Trophoblast cell (in vitro differentiated cells and primary cell): ENCODE results near the gene ALDOC.

Source experiments
- DNase-seq, 2 donors: peaks; one replicate each; pipeline ENCODE4 v3.0.0-alpha.2; 2016
- H2AFZ ChIP-seq: 2 replicates; pipeline ENCODE4 v1.6.1; 2013; ENCODE audit warnings: low read length, moderate library complexity, mild to moderate bottlenecking; ENCODE audit not compliant: insufficient read depth, poor library complexity
- H2AK5ac ChIP-seq: 2 replicates; pipeline ENCODE4 v1.6.1; 2013; ENCODE audit warnings: mild to moderate bottlenecking, low read length
- H2BK120ac ChIP-seq: 2 replicates; pipeline ENCODE4 v1.6.1; 2013; ENCODE audit warnings: low read length, mild to moderate bottlenecking, moderate library complexity; ENCODE audit not compliant: insufficient read depth, poor library complexity
- H2BK12ac ChIP-seq: 2 replicates; pipeline ENCODE4 v1.6.1; 2013; ENCODE audit warnings: mild to moderate bottlenecking, low read length, moderate library complexity
- H2BK5ac ChIP-seq: 2 replicates; pipeline ENCODE4 v1.6.1; 2013; ENCODE audit warnings: low read length, low read depth, moderate library complexity, mild to moderate bottlenecking; ENCODE audit not compliant: poor library complexity
- H3K14ac ChIP-seq: 2 replicates; pipeline ENCODE4 v1.6.1; 2013; ENCODE audit warnings: mild to moderate bottlenecking, low read length
- H3K18ac ChIP-seq: 2 replicates; pipeline ENCODE4 v1.6.1; 2013; ENCODE audit warnings: mild to moderate bottlenecking, low read length
- H3K23ac ChIP-seq: 2 replicates; pipeline ENCODE4 v1.6.1; 2013; ENCODE audit warnings: low read length
- H3K27ac ChIP-seq: 2 replicates; pipeline ENCODE4 v1.5.1; 2013; ENCODE audit warnings: low read depth, mild to moderate bottlenecking, inconsistent platforms, low read length, moderate library complexity
- H3K27me3 ChIP-seq: 2 replicates; pipeline ENCODE4 v1.6.1; 2013; ENCODE audit warnings: inconsistent platforms, mild to moderate bottlenecking, low read length, moderate library complexity; ENCODE audit not compliant: insufficient read depth
- H3K36me3 ChIP-seq, 2 experiments: 1 replicate in 1 of 2; 2 replicates in 1 of 2; pipeline ENCODE4 v1.6.1; 2013; ENCODE audit warnings: low read length in 2 of 2, mild to moderate bottlenecking in 2 of 2, moderate library complexity in 1 of 2; ENCODE audit not compliant: insufficient read depth in 2 of 2, control insufficient read depth in 1 of 2
- H3K4ac ChIP-seq: 2 replicates; pipeline ENCODE4 v1.6.1; 2013; ENCODE audit warnings: low read depth, mild to moderate bottlenecking, low read length, moderate library complexity
- H3K4me1 ChIP-seq, 2 experiments: 1 replicate in 1 of 2; 2 replicates in 1 of 2; pipeline ENCODE4 v1.6.1; 2013; ENCODE audit warnings: low read length in 2 of 2, mild to moderate bottlenecking in 2 of 2, moderate library complexity in 1 of 2; ENCODE audit not compliant: insufficient read depth in 2 of 2, control insufficient read depth in 1 of 2
- H3K4me2 ChIP-seq: 2 replicates; pipeline ENCODE4 v1.6.1; 2013; ENCODE audit warnings: inconsistent platforms, mild to moderate bottlenecking, low read length, moderate library complexity
- H3K4me3 ChIP-seq: 2 replicates; pipeline ENCODE4 v1.5.1; 2013; ENCODE audit warnings: mild to moderate bottlenecking, low read depth, low read length, inconsistent platforms
- H3K79me1 ChIP-seq: one replicate; pipeline ENCODE4 v1.6.1; 2013; ENCODE audit warnings: low read length
- H3K79me2 ChIP-seq: 2 replicates; pipeline ENCODE4 v1.6.1; 2013; ENCODE audit warnings: low read length, mild to moderate bottlenecking; ENCODE audit not compliant: control insufficient read depth, insufficient read depth, poor library complexity
- H3K9ac ChIP-seq: 2 replicates; pipeline ENCODE4 v1.6.1; 2013; ENCODE audit warnings: mild to moderate bottlenecking, low read length
- H3K9me3 ChIP-seq: 2 replicates; pipeline ENCODE4 v1.6.1; 2013; ENCODE audit warnings: low read depth, mild to moderate bottlenecking, control low read depth, inconsistent platforms, low read length; ENCODE audit not compliant: insufficient read depth
- H4K12ac ChIP-seq: 2 replicates; pipeline ENCODE4 v1.6.1; 2013; ENCODE audit warnings: low read depth, mild to moderate bottlenecking, low read length, moderate library complexity
- H4K8ac ChIP-seq: 2 replicates; pipeline ENCODE4 v1.6.1; 2013; ENCODE audit warnings: low read depth, mild to moderate bottlenecking, low read length, moderate library complexity
- H4K91ac ChIP-seq: one replicate; pipeline ENCODE4 v1.6.1; 2013; ENCODE audit warnings: low read depth, mild to moderate bottlenecking, low read length, moderate library complexity
- WGBS: extraction: QIAGEN DNeasy Blood & Tissue Kit; methylation state at CpG from one replicate; pipeline ENCODE4 v1.1.7; 2013; ENCODE audit warnings: missing lambda C conversion rate; ENCODE audit not compliant: insufficient read length, insufficient coverage; ENCODE audit errors: extremely low coverage; 5-methylcytosine and 5-hydroxymethylcytosine counted together

The ALDOC gene

GRCh38 chr17:28538296-28538895 is 38.3 kb downstream of the ALDOC start:
- H2BK5ac ChIP-seq, result no peak overlapping the region
- H3K23ac ChIP-seq, result no peak overlapping the region
- H3K27ac ChIP-seq, result no peak overlapping the region
- no peak overlapping the region for H3K14ac ChIP-seq
- H3K4me1 ChIP-seq, result no peaks in the 10 kb centered on the region
- H4K8ac ChIP-seq, result no peak overlapping the region
- H3K79me2 ChIP-seq, result no peaks in the 10 kb centered on the region
- H3K27me3 ChIP-seq, result no peaks in the 10 kb centered on the region
- no peaks in the 10 kb centered on the region for H3K79me1 ChIP-seq
- no peak overlapping the region for H4K91ac ChIP-seq
- H2AFZ ChIP-seq, result no peak overlapping the region
- H4K12ac ChIP-seq, result no peak overlapping the region
- no peak overlapping the region for H3K4me2 ChIP-seq
- no peak overlapping the region for H2AK5ac ChIP-seq
- no peak overlapping the region for H3K18ac ChIP-seq
- no peak overlapping the region for H3K4ac ChIP-seq
- H3K9ac ChIP-seq, result no peak overlapping the region
- no CpG with 5 or more reads among the region's 14 CpGs for WGBS
- H3K4me3 ChIP-seq, result no peak overlapping the region
- peaks cover 2% of the 10 kb centered on the region for H3K9me3 ChIP-seq
- DNase-seq, result no peak
- H2BK120ac ChIP-seq, result no peak overlapping the region
- H2BK12ac ChIP-seq, result no peak overlapping the region
- no peaks in the 10 kb centered on the region for H3K36me3 ChIP-seq

- no peak overlapping the region for H2AK5ac ChIP-seq
- no peak overlapping the region for H3K4me2 ChIP-seq
- H3K18ac ChIP-seq, result no peak overlapping the region
- H4K91ac ChIP-seq, result no peak overlapping the region
- no peaks in the 10 kb centered on the region for H3K79me2 ChIP-seq
- H2BK12ac ChIP-seq, result no peak overlapping the region
- no peak overlapping the region for H3K23ac ChIP-seq
- H3K9ac ChIP-seq, result no peak overlapping the region
- no peak overlapping the region for H3K4me3 ChIP-seq
- no peak overlapping the region for H3K27ac ChIP-seq
- no peak overlapping the region for H2BK5ac ChIP-seq
- peaks cover 2% of the 10 kb centered on the region for H3K9me3 ChIP-seq
- no peak for DNase-seq
- H4K12ac ChIP-seq, result no peak overlapping the region
- H3K4me1 ChIP-seq, result no peaks in the 10 kb centered on the region
- no peak overlapping the region for H2BK120ac ChIP-seq
- H2AFZ ChIP-seq, result no peak overlapping the region
- H4K8ac ChIP-seq, result no peak overlapping the region
- no peaks in the 10 kb centered on the region for H3K36me3 ChIP-seq
- no peak overlapping the region for H3K4ac ChIP-seq
- no CpG with 5 or more reads among the region's 12 CpGs for WGBS
- no peaks in the 10 kb centered on the region for H3K27me3 ChIP-seq
- no peaks in the 10 kb centered on the region for H3K79me1 ChIP-seq
- no peak overlapping the region for H3K14ac ChIP-seq
Measured at GRCh38 chr17:28537219-28537610, 39.5 kb downstream of the ALDOC start.

- Histone ChIP-seq H3K27me3 (no peaks in the 10 kb centered on the region), H3K79me2 (no peaks in the 10 kb centered on the region), H3K9me3 (peaks cover 2% of the 10 kb centered on the region), H2AK5ac (no peak overlapping the region), H4K12ac (no peak overlapping the region), H3K4ac (no peak overlapping the region), H4K8ac (no peak overlapping the region), H3K4me3 (no peak overlapping the region), H3K9ac (no peak overlapping the region), H2BK12ac (no peak overlapping the region), H3K18ac (no peak overlapping the region), H3K79me1 (no peaks in the 10 kb centered on the region), H3K23ac (no peak overlapping the region), H4K91ac (no peak overlapping the region), H2AFZ (no peak overlapping the region), H3K4me1 (no peaks in the 10 kb centered on the region), H3K36me3 (no peaks in the 10 kb centered on the region), H2BK120ac (no peak overlapping the region), H2BK5ac (no peak overlapping the region), H3K27ac (no peak overlapping the region), H3K4me2 (no peak overlapping the region), H3K14ac (no peak overlapping the region)
- WGBS, result no CpG with 5 or more reads among the region's 9 CpGs
- no peak for DNase-seq
Measured at GRCh38 chr17:28536532-28537218, 40.0 kb downstream of the ALDOC start.

- Histone ChIP-seq H3K79me1 (no peaks in the 10 kb centered on the region), H3K23ac (no peak overlapping the region), H3K79me2 (no peaks in the 10 kb centered on the region), H3K18ac (no peak overlapping the region), H4K12ac (no peak overlapping the region), H2BK5ac (no peak overlapping the region), H3K4ac (no peak overlapping the region), H3K4me2 (no peak overlapping the region), H4K91ac (no peak overlapping the region), H3K9ac (no peak overlapping the region), H3K9me3 (peaks cover 2% of the 10 kb centered on the region), H3K14ac (no peak overlapping the region), H2AFZ (no peak overlapping the region), H2BK120ac (no peak overlapping the region), H2AK5ac (no peak overlapping the region), H3K27ac (no peak overlapping the region), H3K27me3 (no peaks in the 10 kb centered on the region), H2BK12ac (no peak overlapping the region), H3K4me3 (no peak overlapping the region), H3K4me1 (no peaks in the 10 kb centered on the region), H4K8ac (no peak overlapping the region), H3K36me3 (no peaks in the 10 kb centered on the region)
- WGBS, result no CpG with 5 or more reads among the region's 11 CpGs
- DNase-seq, result no peak
Measured at GRCh38 chr17:28534740-28535375, 41.8 kb downstream of the ALDOC start.
